ENCODE data around the gene SNAP29.

The SNAP29 gene

DNA sequence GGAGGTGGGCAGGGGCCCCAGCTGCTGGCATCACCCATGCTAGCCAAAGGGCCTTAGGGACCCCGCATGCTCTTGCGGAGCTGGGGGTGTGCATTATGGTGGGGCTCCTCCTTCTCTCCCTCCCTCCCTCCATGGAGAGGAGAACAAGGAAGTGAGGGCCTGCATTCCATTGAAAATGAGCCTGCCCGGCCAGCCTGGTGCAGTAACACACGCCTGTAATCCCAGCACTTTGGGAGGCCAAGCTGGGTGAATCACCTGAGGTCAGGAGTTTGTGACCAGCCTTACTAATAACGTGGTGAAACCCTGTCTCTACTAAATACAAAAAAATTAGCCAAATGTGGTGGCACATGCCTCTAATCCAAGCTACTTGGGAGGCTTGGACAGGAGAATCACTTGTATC is 22.4 kb downstream of the SNAP29 start:
- DNase-seq (ENCODE audit: low spot score), result no peak
- H3K4me3 ChIP-seq, result no peak overlapping the region
- TF ChIP-seq, protein P1, sequence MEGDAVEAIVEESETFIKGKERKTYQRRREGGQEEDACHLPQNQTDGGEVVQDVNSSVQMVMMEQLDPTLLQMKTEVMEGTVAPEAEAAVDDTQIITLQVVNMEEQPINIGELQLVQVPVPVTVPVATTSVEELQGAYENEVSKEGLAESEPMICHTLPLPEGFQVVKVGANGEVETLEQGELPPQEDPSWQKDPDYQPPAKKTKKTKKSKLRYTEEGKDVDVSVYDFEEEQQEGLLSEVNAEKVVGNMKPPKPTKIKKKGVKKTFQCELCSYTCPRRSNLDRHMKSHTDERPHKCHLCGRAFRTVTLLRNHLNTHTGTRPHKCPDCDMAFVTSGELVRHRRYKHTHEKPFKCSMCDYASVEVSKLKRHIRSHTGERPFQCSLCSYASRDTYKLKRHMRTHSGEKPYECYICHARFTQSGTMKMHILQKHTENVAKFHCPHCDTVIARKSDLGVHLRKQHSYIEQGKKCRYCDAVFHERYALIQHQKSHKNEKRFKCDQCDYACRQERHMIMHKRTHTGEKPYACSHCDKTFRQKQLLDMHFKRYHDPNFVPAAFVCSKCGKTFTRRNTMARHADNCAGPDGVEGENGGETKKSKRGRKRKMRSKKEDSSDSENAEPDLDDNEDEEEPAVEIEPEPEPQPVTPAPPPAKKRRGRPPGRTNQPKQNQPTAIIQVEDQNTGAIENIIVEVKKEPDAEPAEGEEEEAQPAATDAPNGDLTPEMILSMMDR (IDR thresholded peaks at IDR 0.05), result no peak
- H3K27ac ChIP-seq, result no peak overlapping the region

DNA sequence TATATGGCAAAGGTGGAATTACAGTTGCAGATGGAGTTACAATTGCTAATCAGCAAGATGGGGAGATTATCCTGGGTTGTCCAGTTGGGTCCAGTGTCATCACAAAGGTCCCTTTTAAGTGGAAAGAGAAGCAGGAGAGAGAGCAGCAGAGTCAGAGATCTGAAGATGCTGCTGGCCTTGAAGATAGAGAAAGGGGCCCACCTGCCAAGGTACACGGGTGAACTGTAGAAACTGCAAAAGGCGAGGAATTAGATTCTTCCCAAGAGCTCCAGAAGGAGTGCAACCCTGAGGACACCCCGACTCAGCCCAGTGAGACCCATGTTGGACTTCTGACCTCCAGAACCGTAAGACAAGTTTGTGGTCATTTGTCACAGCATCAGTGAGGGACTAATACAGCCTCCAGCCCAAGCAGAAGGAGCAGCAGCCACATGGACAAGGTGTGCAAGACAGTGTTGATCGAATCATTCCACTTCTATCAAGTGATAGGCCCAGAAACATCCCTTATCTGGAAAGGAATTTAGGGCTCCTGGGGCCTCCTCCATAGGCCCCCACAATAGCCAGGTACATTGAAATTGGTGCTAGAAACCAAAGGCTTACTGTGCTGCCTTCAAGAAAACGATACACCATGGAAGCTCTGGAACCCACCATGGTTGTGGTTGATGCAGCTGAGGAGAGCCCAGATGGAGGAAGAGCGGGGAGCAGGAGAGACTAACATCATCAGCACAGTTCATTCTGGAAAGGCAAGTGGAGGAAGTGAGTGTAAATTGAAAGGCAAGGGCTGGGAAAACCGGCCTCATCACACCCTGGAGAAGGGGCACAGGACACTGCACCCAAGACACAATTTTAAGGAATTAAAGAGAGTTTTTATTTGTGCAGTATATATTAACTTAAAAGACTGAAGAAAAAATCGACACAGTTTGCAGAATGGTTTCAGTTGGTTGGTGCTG is 23.3 kb downstream of the SNAP29 start:
- Histone ChIP-seq H3K4me3 (no peak overlapping the region), H3K27ac (no peak overlapping the region)
- TF ChIP-seq, protein P1 (IDR thresholded peaks at IDR 0.05), result no peak
- DNase-seq (ENCODE audit: low spot score), result no peak

DNA sequence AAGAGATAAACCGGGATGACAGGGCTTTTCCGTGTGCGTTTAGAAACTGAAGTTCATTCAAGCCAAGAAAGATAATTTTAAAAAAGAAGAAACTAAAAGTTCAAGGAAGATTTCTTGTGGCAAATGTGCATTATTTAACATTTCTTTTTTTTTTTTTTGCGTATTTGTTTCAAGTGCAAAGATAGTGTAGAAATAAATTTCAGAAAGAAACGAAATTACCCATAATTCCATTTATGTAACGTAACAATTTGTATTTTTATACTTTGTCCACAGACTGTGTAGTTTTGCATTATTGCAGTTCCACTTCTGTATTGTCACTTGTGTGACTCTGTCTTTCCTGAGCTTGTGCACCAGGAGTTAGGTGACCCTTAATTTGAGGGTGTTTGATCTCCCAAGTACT is 24.0 kb downstream of the SNAP29 start:
- no peak overlapping the region for H3K4me3 ChIP-seq
- no peak for DNase-seq (ENCODE audit: low spot score)
- TF ChIP-seq, protein P1 (IDR thresholded peaks at IDR 0.05), result no peak
- no peak overlapping the region for H3K27ac ChIP-seq

DNA sequence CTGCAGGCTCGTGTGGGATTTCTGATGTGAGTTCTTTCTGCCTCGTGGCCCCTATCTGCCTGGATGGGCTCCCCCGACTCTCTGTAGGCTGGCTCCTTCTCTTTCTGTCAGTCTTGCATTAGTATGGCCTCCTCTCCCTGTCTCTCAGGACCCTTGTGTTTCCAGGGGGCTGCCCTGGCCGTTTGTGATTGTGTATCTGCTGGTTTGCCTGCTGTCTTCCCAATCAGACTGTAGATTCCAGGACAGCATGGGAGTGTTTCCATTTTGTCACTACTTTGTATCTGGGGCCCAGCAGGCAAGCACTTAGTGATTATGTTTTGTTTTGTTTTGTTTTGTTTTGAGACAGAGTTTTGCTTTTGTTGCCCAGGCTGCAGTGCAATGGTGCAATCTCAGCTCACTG is 25.6 kb downstream of the SNAP29 start:
- DNase-seq (ENCODE audit: low spot score), result no peak
- H3K27ac ChIP-seq, result no peak overlapping the region
- no peak overlapping the region for H3K4me3 ChIP-seq
- TF ChIP-seq, protein P1 (IDR thresholded peaks at IDR 0.05), result no peak

DNA sequence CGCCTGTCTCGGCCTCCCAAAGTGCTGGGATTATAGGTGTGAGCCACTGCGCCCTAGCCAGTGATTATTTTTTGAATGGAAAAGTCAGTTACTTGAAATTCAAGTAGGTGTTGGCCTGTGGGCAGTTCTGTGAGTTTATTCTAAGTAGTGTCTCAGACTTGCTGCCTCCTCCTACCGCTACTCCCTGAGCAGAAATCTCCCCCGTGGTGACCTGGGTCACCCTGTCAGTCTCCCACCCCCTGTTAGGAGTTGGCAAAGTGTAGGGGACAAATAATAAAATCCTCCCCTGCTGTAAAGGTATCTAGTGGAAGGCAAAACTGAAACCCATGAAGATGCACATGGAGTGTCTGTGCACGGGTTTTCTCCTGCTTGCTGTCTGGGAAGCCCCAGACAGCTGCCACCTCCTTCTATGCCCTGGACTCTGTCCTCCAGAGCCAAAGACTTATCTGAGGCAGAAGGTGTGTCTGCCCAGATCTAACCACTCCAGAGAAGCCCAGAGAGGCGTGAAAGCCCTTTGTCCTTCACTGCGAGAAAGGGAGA is 26.3 kb downstream of the SNAP29 start:
- no peak for DNase-seq (ENCODE audit: low spot score)
- H3K27ac ChIP-seq, result peak overlapping the region; percentile 15 to 81
- no peak overlapping the region for H3K4me3 ChIP-seq
- TF ChIP-seq, protein P1 (IDR thresholded peaks at IDR 0.05), result no peak

DNA sequence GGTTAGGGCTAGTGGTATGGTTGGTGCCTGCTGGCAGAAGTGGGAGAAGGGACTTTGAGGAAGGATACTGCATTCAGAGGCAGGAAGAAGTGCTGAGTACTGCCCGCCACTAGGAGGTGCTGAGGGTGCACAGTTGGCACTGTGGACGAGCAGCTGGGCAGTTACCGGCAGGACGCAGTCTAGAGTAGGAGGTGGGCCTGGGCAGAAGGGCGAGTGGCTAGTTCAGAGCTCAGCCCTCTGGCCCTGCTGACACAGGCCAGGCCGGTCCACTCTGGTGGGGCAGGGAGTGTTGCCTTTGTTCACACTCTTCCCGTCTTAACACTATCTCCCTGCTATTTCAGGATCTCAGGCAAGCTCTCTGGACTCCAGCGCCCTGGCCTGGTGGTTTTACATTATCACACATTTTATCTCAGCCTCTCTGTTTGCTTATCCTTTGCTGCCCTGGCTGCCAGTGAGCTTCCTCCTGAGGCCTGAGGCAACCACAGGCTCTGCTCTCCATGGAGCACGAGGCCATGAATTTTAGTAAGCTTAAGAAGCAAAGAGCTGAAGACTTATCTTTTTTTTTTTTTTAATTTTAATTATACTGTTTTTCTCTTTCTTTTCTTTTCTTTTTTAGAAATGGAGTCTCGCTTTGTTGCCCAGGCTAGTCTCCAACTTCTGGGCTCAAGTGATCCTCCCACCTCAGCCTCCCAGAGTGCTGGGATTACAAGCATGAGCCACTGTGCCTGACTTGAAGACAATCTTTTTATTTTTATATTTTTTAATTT is 26.9 kb downstream of the SNAP29 start:
- TF ChIP-seq, protein P1 (IDR thresholded peaks at IDR 0.05), result peak; percentile 48
- DNase-seq (ENCODE audit: low spot score), result peak; percentile 82
- peak overlapping the region; percentile 15 to 81 for H3K27ac ChIP-seq
- peak overlapping the region; percentile 36 for H3K4me3 ChIP-seq
